Measurements from ENCODE around the gene DNAI2.
A peak's percentile ranks its signal among the peaks of the same experiment; 100 is the strongest.
"Not testable (repeated sequence)": the region's sequence is repeated elsewhere in the genome, so short reads cannot be mapped to it uniquely, and the experiment has no call there.

The DNAI2 gene

DNA sequence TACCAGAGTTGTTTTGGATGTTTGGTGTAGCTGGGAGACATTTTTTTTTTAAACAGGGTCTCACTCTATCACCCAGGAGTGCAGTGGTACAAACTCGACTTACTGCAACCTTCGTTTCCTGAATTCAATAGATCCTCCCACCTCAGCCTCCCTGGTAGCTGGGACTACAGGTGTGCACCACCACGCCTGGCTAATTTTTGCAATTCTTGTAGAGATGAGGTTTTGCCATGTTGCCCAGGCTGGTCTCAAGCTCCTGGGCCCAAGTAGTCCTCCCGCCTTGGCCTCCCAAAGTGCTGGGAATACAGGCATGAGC lies 8.2 kb downstream of the DNAI2 start:
- not testable (repeated sequence) for H4K8ac ChIP-seq (ENCODE audit: low read depth, low read length); H3K4me2 ChIP-seq (ENCODE audit: insufficient read depth, low read length, poor library complexity, severe bottlenecking); H2BK5ac ChIP-seq (ENCODE audit: low read length); H3K9ac ChIP-seq (ENCODE audit: low read depth, low read length, poor library complexity); H2AK5ac ChIP-seq (ENCODE audit: low read depth, low read length); H2AFZ ChIP-seq (ENCODE audit: low read length); H2BK12ac ChIP-seq (ENCODE audit: low read length); H3K23ac ChIP-seq (ENCODE audit: low read depth, low read length, poor library complexity); H3K9me3 ChIP-seq (replicated peaks in 1 of 2; ENCODE audit: control insufficient read depth in 2 of 2, insufficient read depth in 1 of 2, low read depth in 1 of 2, low read length in 2 of 2); H3K4ac ChIP-seq (ENCODE audit: low read length); H3K27ac ChIP-seq (replicated peaks; ENCODE audit: low read length); H3K4me1 ChIP-seq (ENCODE audit: control insufficient read depth in 2 of 2, insufficient read depth in 1 of 2, low read depth in 1 of 2, low read length in 2 of 2); H3K18ac ChIP-seq (ENCODE audit: low read length); H2BK120ac ChIP-seq (ENCODE audit: low read depth, low read length); H3K36me3 ChIP-seq (replicated peaks in 1 of 2; ENCODE audit: control insufficient read depth in 2 of 2, insufficient read depth in 2 of 2, low read length in 2 of 2); H3K4me3 ChIP-seq (ENCODE audit: low read length in 2 of 2); DNase-seq (ENCODE audit: low spot score); H4K91ac ChIP-seq (ENCODE audit: low read depth, low read length, poor library complexity); H3K14ac ChIP-seq (ENCODE audit: low read length); H3K27me3 ChIP-seq (ENCODE audit: control insufficient read depth in 3 of 3, insufficient read depth in 3 of 3, low read depth in 1 of 3, low read length in 3 of 3); H3K79me1 ChIP-seq (ENCODE audit: low read depth, low read length); H2BK15ac ChIP-seq (ENCODE audit: low read length)
- no CpG with 5 or more reads among the region's 4 CpGs for WGBS, 2 donors (ENCODE audit: extremely low coverage in 2 of 2, insufficient read length in 2 of 2, insufficient replicate concordance in 1 of 2)

- H4K8ac ChIP-seq (ENCODE audit: low read depth, low read length): no peak overlapping the region
- H2AFZ ChIP-seq (ENCODE audit: low read length): no peak overlapping the region
- H3K4ac ChIP-seq (ENCODE audit: low read length): no peak overlapping the region
- H3K36me3 ChIP-seq (replicated peaks in 1 of 2; ENCODE audit: control insufficient read depth in 2 of 2, insufficient read depth in 2 of 2, low read length in 2 of 2): no peaks in the 10 kb centered on the region
- H3K79me1 ChIP-seq (ENCODE audit: low read depth, low read length): no peaks in the 10 kb centered on the region
- H3K14ac ChIP-seq (ENCODE audit: low read length): no peak overlapping the region
- H3K4me2 ChIP-seq (ENCODE audit: insufficient read depth, low read length, poor library complexity, severe bottlenecking): no peak overlapping the region
- H3K27me3 ChIP-seq (ENCODE audit: control insufficient read depth in 3 of 3, insufficient read depth in 3 of 3, low read depth in 1 of 3, low read length in 3 of 3): peaks cover 0 to 3% (median 0%) of the 10 kb centered on the region in 3 experiments
- peaks cover 4% of the 10 kb centered on the region in 2 donors for H3K4me1 ChIP-seq (ENCODE audit: control insufficient read depth in 2 of 2, insufficient read depth in 1 of 2, low read depth in 1 of 2, low read length in 2 of 2)
- no peak overlapping the region for H2BK15ac ChIP-seq (ENCODE audit: low read length)
- no peak overlapping the region for H3K4me3 ChIP-seq (ENCODE audit: low read length in 2 of 2)
- H2BK5ac ChIP-seq (ENCODE audit: low read length): no peak overlapping the region
- H3K23ac ChIP-seq (ENCODE audit: low read depth, low read length, poor library complexity): no peak overlapping the region
- no peak overlapping the region for H2AK5ac ChIP-seq (ENCODE audit: low read depth, low read length)
- H4K91ac ChIP-seq (ENCODE audit: low read depth, low read length, poor library complexity): no peak overlapping the region
- no peak overlapping the region for H2BK120ac ChIP-seq (ENCODE audit: low read depth, low read length)
- H2BK12ac ChIP-seq (ENCODE audit: low read length): no peak overlapping the region
- no peak overlapping the region for H3K9ac ChIP-seq (ENCODE audit: low read depth, low read length, poor library complexity)
- no peak for DNase-seq (ENCODE audit: low spot score)
- no peaks in the 10 kb centered on the region for H3K9me3 ChIP-seq (replicated peaks in 1 of 2; ENCODE audit: control insufficient read depth in 2 of 2, insufficient read depth in 1 of 2, low read depth in 1 of 2, low read length in 2 of 2)
- H3K27ac ChIP-seq (replicated peaks; ENCODE audit: low read length): no peak overlapping the region
- no CpG with 5 or more reads among the region's 9 CpGs for WGBS, 2 donors (ENCODE audit: extremely low coverage in 2 of 2, insufficient read length in 2 of 2, insufficient replicate concordance in 1 of 2)
- no peak overlapping the region for H3K18ac ChIP-seq (ENCODE audit: low read length)
These were observed 8.7 kb downstream of the DNAI2 start for GRCh38 chr17:74282587-74283370.

GRCh38 chr17:74283371-74283673 lies 9.3 kb downstream of the DNAI2 start:
- H3K4me2 ChIP-seq (ENCODE audit: insufficient read depth, low read length, poor library complexity, severe bottlenecking): no peak overlapping the region
- peaks cover 2 to 4% of the 10 kb centered on the region in 2 donors for H3K4me1 ChIP-seq (ENCODE audit: control insufficient read depth in 2 of 2, insufficient read depth in 1 of 2, low read depth in 1 of 2, low read length in 2 of 2)
- peaks cover 0 to 3% (median 0%) of the 10 kb centered on the region in 3 experiments for H3K27me3 ChIP-seq (ENCODE audit: control insufficient read depth in 3 of 3, insufficient read depth in 3 of 3, low read depth in 1 of 3, low read length in 3 of 3)
- no peak overlapping the region for H3K18ac ChIP-seq (ENCODE audit: low read length)
- H2BK120ac ChIP-seq (ENCODE audit: low read depth, low read length): no peak overlapping the region
- WGBS, 2 donors (ENCODE audit: extremely low coverage in 2 of 2, insufficient read length in 2 of 2, insufficient replicate concordance in 1 of 2): no CpG with 5 or more reads among the region's 4 CpGs
- H3K9me3 ChIP-seq (replicated peaks in 1 of 2; ENCODE audit: control insufficient read depth in 2 of 2, insufficient read depth in 1 of 2, low read depth in 1 of 2, low read length in 2 of 2): no peaks in the 10 kb centered on the region
- no peak for DNase-seq (ENCODE audit: low spot score)
- no peak overlapping the region for H2AK5ac ChIP-seq (ENCODE audit: low read depth, low read length)
- no peak overlapping the region for H3K4ac ChIP-seq (ENCODE audit: low read length)
- H2AFZ ChIP-seq (ENCODE audit: low read length): no peak overlapping the region
- H3K27ac ChIP-seq (replicated peaks; ENCODE audit: low read length): no peak overlapping the region
- no peak overlapping the region for H2BK12ac ChIP-seq (ENCODE audit: low read length)
- no peaks in the 10 kb centered on the region for H3K79me1 ChIP-seq (ENCODE audit: low read depth, low read length)
- no peak overlapping the region for H2BK15ac ChIP-seq (ENCODE audit: low read length)
- no peak overlapping the region for H3K9ac ChIP-seq (ENCODE audit: low read depth, low read length, poor library complexity)
- H2BK5ac ChIP-seq (ENCODE audit: low read length): no peak overlapping the region
- H3K36me3 ChIP-seq (replicated peaks in 1 of 2; ENCODE audit: control insufficient read depth in 2 of 2, insufficient read depth in 2 of 2, low read length in 2 of 2): no peaks in the 10 kb centered on the region
- H3K4me3 ChIP-seq (ENCODE audit: low read length in 2 of 2): no peak overlapping the region
- no peak overlapping the region for H4K8ac ChIP-seq (ENCODE audit: low read depth, low read length)
- H4K91ac ChIP-seq (ENCODE audit: low read depth, low read length, poor library complexity): no peak overlapping the region
- H3K14ac ChIP-seq (ENCODE audit: low read length): no peak overlapping the region
- H3K23ac ChIP-seq (ENCODE audit: low read depth, low read length, poor library complexity): no peak overlapping the region

- H3K4me2 ChIP-seq (ENCODE audit: insufficient read depth, low read length, poor library complexity, severe bottlenecking): no peak overlapping the region
- H3K36me3 ChIP-seq (replicated peaks in 1 of 2; ENCODE audit: control insufficient read depth in 2 of 2, insufficient read depth in 2 of 2, low read length in 2 of 2): no peaks in the 10 kb centered on the region
- no peak overlapping the region for H3K9ac ChIP-seq (ENCODE audit: low read depth, low read length, poor library complexity)
- H2AK5ac ChIP-seq (ENCODE audit: low read depth, low read length): peak overlapping the region; percentile 51
- H3K18ac ChIP-seq (ENCODE audit: low read length): no peak overlapping the region
- H3K4ac ChIP-seq (ENCODE audit: low read length): no peak overlapping the region
- no peak overlapping the region for H3K14ac ChIP-seq (ENCODE audit: low read length)
- no peaks in the 10 kb centered on the region for H3K9me3 ChIP-seq (replicated peaks in 1 of 2; ENCODE audit: control insufficient read depth in 2 of 2, insufficient read depth in 1 of 2, low read depth in 1 of 2, low read length in 2 of 2)
- H3K23ac ChIP-seq (ENCODE audit: low read depth, low read length, poor library complexity): no peak overlapping the region
- no peak overlapping the region for H2BK5ac ChIP-seq (ENCODE audit: low read length)
- H3K27me3 ChIP-seq (ENCODE audit: control insufficient read depth in 3 of 3, insufficient read depth in 3 of 3, low read depth in 1 of 3, low read length in 3 of 3): peaks cover 0 to 3% (median 0%) of the 10 kb centered on the region in 3 experiments
- no peak for DNase-seq (ENCODE audit: low spot score)
- H3K4me1 ChIP-seq (ENCODE audit: control insufficient read depth in 2 of 2, insufficient read depth in 1 of 2, low read depth in 1 of 2, low read length in 2 of 2): peaks cover 5 to 6% of the 10 kb centered on the region in 2 donors
- H2BK120ac ChIP-seq (ENCODE audit: low read depth, low read length): no peak overlapping the region
- no peak overlapping the region for H2BK15ac ChIP-seq (ENCODE audit: low read length)
- no peak overlapping the region for H2AFZ ChIP-seq (ENCODE audit: low read length)
- H3K27ac ChIP-seq (replicated peaks; ENCODE audit: low read length): no peak overlapping the region
- no peaks in the 10 kb centered on the region for H3K79me1 ChIP-seq (ENCODE audit: low read depth, low read length)
- no peak overlapping the region for H3K4me3 ChIP-seq (ENCODE audit: low read length in 2 of 2)
- no peak overlapping the region for H4K91ac ChIP-seq (ENCODE audit: low read depth, low read length, poor library complexity)
- no CpG with 5 or more reads among the region's 14 CpGs for WGBS, 2 donors (ENCODE audit: extremely low coverage in 2 of 2, insufficient read length in 2 of 2, insufficient replicate concordance in 1 of 2)
- H4K8ac ChIP-seq (ENCODE audit: low read depth, low read length): no peak overlapping the region
- H2BK12ac ChIP-seq (ENCODE audit: low read length): no peak overlapping the region
These were observed 13.1 kb downstream of the DNAI2 start for GRCh38 chr17:74287031-74287602.

Data from neuronal stem cell (in vitro differentiated cells).